COLO829 (cell line): ENCODE data around the gene PRRG1.
"Not testable (repeated sequence)": the region's sequence is repeated elsewhere in the genome, so short reads cannot be mapped to it uniquely, and the experiment has no call there.

ENCODE experiments used
- DNase-seq: peaks from one replicate; pipeline ENCODE4 v3.0.0; 2012; ENCODE audit warnings: low spot score

PRRG1 gene

DNA sequence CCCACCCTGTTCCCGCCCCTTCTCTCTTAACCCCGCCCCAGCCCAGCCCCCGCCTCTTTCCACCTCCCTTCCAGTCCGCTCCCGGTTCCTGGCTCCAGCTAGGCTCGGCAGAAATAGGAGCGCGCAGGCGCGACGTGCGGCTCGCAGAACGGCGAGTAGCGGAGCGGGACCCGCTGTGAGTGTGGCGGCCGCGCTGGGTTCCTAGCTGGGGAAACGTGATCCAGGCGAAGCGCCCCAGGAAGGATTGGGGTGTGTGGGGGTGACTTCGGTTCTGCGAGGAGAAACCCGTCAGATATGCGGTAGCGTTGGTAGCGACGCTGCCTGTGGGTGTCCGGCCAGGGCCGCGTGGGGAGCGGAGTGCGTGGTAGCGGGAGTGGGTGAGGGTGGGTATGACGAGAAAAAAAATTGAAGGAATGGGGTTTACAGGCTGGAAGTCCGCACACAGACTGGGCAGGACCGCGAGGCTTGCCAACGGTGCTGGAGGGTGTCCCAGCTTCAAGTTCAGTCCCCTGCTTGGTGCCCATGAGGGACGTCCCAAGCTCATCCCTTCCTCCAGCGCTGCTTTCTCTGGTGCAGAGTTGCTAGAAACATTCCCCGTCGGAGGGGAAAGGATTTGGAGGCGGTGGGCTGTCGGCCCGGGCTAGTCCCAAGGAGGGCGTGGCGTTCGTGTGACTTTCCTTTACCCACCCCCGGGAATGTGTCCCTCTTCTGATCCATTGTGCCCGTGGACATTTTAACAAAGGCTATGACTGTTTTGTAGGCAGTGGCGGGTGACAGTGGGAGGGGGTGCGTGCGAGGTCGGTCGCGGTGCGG is at the start of gene PRRG1:
PRRG1 (plus strand) TSS at position 144 of the 813 bp plus-strand sequence. CDS start 56,886 bp downstream, outside the sequence.
- DNase-seq, result peak; percentile 71

GRCh38 chrX:37302569-37302968 is 46.6 kb upstream of the PRRG1 start:
- no peak for DNase-seq

DNA sequence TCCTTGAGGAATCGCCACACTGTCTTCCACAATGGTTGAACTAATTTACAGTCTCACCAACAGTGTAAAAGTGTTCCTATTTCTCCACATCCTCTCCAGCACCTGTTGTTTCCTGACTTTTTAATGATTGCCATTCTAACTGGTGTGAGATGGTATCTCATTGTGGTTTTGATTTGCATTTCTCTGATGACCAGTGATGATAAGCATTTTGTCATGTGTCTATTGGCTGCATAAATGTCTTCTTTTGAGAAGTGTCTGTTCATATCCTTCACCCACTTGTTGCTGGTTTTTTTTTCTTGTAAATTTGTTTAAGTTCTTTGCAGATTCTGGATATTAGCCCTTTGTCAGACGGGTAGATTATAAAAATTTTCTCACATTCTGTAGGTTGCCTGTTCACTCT is 43.9 kb upstream of the PRRG1 start:
- not testable (repeated sequence) for DNase-seq

GRCh38 chrX:37314531-37314930 is 34.6 kb upstream of the PRRG1 start:
- no peak for DNase-seq

DNA sequence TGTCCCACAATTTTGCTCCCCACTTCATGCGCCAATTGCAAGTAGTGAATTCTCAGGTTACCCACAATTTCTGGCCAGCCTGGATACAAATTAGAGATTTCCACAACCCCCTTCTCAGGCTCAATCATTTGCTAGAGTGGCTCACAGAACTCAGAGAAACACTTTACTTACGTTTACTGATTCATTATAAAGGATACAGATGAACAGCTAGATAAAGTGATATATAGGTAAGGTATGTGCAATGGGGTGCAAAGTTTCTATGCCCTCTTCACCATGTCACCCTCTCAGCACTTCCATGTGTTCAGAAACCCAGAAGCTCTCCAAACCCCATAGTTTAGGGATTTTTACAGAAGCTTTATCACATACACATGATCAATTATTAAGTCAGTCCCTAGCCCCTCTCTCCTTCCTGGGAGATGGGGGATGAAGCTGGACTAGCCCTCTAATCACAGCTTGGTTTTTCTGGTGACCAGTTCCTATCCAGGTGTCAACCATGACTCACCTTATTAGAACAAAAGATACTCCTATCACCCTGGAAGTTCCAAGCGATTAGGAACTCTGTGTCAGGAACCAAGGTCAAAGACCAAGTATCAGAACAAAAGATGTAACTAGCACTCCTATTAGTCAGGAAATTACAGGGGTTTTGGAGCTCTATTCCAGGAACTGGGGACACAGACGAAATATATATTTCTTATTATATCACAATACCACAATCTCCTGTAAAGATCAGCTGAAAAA is 33.5 kb upstream of the PRRG1 start:
- DNase-seq, result no peak

DNA sequence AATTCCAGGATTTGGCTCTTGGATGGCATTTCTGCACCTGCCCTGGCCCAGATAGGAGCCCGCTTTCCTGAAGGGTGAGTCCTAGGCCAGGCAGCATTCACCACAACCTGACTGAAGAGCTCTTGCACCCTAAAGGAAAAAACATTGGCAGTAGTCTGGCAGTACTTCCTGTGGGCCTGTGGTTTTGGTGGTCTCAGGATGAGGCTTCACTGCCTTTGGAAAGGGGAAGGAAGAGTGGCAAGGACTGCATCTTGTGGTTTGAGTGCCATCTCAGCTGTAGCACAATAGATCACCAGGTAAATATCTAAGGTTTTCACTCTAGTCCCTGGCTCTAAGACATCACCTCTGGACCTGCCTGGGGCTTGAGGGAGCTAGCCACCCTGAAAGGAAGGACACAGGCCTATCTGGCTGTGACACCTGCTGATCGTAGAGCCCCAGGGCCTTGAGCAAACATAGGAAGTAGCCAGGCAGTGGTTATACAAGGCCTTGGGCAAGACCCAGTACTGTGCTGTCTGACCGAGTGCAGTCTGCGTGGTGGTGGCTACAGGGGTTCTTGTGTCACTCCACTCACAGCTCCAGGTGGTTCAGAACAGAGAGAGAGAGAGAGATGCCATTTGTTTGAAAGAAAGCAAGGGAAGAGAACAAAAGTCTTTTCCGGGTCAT is 28.5 kb upstream of the PRRG1 start:
- no peak for DNase-seq

DNA sequence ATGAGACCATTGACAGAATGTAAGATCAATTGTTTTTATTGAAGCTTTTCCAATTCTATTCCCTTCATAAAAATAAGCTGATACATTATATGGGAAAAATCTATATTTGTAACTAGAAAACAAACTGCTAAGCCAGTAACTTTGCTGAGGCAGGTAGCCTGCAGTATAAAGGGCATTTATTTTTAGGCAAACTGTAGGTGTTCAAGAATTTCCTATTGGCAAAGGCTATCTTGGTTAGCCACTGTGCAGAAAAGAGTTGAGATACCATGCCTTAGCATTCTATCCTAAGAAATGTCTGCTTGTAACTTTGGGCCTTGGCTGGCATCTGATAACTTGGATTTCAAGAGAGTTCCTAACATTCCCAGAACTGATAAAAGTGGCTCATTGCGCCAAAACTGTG is 18.5 kb upstream of the PRRG1 start:
- DNase-seq, result no peak

DNA sequence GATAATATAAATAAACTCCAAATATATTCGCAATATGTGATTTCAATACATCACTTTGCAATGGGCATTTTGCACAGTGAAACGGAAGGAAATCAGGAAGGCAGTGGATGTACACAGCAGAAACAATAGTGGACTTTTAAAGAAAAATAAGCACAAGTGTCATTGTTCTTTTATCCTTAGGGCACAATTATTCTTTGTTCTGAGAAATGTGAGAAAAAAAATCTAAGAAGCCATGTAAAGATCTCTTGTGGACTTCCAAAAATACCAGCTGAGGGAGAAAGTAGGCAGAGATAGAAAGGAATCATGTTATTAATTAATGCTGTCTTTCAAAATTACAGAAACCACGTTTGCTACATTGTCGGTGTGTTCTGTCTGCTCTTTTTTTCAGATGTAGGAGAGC is 17.6 kb upstream of the PRRG1 start:
- DNase-seq, result peak; percentile 2

DNA sequence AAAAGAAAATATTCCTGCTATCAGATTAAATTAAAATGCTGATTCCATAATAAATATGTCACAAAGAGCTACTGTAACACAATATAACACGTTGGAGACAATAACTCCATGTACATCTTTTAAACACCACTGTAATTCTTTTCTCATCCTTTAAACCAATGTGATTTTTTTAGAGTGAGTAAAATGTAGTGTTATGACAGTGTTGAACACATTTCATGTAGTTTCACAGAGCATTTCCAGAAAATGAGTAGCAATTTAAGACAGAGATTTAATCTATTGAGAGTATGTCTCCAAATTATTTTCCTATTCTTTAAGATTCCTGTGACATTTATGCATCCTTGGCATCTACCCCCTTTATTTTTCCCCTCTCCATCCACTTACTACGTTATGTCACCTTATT is 17.1 kb upstream of the PRRG1 start:
- no peak for DNase-seq

DNA sequence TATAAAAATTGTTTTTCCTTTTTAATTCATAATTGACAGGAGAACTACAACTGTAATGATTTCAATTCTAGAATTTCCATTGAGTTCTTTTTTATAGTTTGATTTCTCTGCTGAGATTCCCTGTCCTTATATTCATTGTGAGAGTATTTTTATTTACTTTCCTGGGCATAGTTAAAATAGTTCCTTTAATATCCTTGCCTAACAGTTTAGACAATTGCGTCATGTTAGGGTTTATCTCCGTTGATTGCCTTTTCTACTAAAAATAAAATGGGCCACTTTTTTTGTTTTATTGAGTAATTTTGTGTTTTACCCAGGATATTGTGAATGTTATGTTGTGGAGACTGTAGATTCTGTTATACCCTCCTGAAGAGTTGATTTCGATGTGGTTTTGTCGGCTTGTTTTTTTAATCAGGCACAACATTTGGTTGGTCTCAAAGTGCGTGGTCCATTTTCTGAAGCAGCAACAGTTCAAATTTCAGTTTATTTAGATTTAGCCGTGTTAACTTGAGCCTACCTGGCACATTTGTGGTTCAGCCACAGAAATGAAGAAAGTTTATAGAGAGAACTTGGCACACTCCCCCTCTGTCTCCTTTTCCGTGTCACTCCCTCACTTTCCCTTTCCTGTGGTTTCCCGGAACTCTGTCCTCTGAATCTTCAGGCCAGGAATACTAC is 16.0 kb upstream of the PRRG1 start:
- no peak for DNase-seq

DNA sequence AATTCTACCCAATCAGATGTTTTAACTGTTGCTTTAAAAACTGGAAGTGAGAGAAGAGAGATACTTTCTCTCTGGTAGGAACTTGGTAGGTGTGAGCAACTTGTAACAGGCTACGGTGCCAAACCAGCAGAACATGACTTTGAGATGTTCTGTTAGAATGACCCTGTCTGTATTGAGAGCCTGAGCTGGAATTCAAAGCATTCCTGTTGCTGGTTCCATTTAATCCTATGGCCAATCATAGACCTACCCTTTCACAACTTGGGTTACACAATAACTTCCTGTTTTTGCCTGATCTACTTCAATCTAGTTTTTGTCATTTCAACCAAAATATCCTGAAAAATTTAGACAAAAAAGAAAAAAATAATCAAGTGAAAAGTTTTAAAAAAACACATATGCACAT is 1.7 kb upstream of the PRRG1 start:
- DNase-seq, result no peak

DNA sequence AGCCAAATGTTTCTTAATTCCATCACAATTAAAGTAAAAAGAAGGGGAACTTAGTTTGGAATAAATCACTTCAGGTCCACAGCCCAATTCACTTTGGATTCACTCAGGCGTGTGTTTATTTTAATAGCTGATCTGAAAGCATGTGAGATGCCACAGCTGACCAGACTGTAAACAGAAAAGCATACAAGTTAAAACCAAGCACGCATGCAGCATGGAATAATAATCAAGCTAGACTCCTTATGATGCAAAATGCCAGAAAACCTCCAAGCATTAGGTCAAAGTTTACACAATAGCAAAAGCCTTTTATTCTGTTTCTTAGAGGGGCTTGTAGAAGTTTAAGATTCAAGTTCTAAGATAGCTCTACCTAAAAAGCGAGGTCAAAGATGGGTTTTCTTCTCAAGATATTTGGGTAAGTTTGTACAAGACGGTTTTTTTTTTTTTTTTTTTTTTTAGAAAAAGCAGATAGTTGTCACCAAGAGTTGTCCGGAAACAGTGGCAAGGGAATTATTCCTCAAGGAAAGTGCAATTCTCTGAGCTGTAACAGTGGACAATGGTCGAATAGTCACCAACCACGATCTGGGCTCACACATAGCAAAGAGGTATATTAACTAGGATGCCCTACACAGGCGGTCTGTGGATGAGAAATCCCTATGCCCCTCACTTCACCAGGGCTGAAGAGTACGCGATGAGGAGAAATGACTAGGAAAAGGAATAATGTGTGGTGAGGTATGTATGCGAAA is 763 bp upstream of the PRRG1 start:
- peak; percentile 1 for DNase-seq

- no peak for DNase-seq
These were observed 268 bp upstream of the PRRG1 start for GRCh38 chrX:37348971-37349220.

DNA sequence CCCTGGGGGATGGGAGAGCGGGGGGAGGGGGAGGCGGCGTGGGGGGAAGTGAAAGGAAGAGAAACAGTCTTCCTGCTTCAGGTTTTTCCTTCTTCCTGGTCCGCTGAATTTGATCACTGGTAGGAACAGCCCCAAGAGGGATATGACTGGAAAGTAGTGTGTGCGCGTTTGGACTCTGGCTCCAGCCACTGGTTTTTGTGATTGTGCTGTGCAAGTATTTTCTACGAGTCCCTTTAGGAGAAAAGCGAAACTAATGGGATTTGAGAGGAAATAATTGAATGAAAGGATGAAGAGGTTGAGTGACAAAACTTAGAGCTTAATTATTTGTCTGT is 836 bp downstream of the PRRG1 start:
- DNase-seq, result peak; percentile 0

- DNase-seq, result no peak
These were observed 4.5 kb downstream of the PRRG1 start for GRCh38 chrX:37353646-37354045.

DNA sequence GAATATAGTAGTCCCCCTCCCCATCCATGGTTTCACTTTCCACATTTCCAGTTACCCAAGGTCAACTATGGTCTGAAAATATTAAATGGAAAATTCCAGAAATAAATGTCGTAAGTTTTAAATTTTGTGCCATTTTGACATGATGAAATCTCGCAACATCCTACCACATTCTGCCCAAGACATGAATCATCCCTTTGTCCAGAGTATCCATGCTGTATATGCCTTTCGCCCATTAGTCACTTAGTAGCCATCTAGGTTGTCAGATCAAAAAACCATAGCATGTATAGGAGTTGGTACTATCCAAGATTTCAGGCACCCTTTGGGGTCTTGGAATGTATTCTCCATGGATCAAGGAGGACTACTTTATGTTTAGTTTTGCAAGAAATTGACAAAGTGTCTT is 8.3 kb downstream of the PRRG1 start:
- no peak for DNase-seq

DNA sequence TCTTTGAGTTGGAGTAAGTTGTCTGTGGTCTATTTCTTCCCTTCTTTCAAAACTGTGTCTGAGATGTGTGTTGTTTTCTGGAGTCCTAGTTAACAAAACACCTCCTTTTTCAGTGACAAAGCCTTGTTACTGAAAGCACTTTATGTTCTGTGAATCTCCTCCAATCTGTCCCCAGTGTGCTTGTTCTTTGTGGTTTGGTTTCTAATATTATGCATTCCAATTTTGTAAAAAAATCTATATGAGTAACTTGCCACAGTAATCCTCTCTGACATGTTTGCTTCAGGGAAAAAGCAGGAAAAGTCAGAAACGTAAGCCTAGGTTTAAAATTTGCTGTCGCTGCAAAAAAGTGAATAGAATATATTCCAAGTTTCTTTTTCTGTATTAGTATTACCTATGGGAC is 12.4 kb downstream of the PRRG1 start:
- peak; percentile 13 for DNase-seq

- no peak for DNase-seq
These were observed 15.5 kb downstream of the PRRG1 start for GRCh38 chrX:37364666-37365065.

GRCh38 chrX:37367946-37368345 is 18.8 kb downstream of the PRRG1 start:
- DNase-seq, result no peak

- DNase-seq, result no peak
These were observed 21.5 kb downstream of the PRRG1 start for GRCh38 chrX:37370499-37371141.

DNA sequence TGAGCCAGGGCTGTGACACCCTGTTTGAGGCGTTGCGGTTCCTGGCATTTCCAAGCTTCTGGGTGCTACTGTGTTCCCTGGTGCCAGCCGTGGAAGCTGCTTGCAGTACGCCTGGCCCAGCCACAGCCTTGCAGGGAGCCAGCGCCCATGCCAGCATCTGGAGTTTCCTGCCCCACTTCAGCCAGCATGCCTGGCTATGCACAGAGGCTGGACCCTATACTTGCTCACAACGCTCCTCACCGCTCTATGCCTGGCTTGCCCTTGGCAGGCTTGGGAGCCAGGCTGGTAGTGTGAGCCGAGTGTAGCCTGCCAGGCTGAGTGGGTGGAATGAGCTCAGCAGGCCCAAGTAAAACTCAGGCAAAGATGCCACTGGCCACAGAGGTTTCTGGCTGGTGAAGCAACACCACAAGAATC is 22.4 kb downstream of the PRRG1 start:
- no peak for DNase-seq

- DNase-seq, result no peak
These were observed 29.2 kb downstream of the PRRG1 start for GRCh38 chrX:37378404-37378803.
